ENCODE measurements around the gene ALPL.

ALPL gene

GRCh38 chr1:21534146-21534545, 24.9 kb downstream of the ALPL start:
- Histone ChIP-seq H3K4me1 (ENCODE audit: insufficient read depth, low read length, severe bottlenecking) (no peaks in the 10 kb centered on the region), H3K9me2 (ENCODE audit: low read depth, low read length) (no peaks in the 10 kb centered on the region), H3K36me3 (ENCODE audit: insufficient read depth, low read length) (no peaks in the 10 kb centered on the region), H3F3A (ENCODE audit: insufficient read depth, low read length) (no peaks in the 10 kb centered on the region), H3K27ac (ENCODE audit: low read depth, low read length, poor library complexity, severe bottlenecking) (no peak overlapping the region), H3K4me3 (ENCODE audit: low read depth, low read length, poor library complexity, severe bottlenecking) (no peak overlapping the region), H3K79me2 (ENCODE audit: insufficient read depth, low read length) (no peaks in the 10 kb centered on the region), H2AFZ (ENCODE audit: low read length) (no peak overlapping the region), H3K27me3 (ENCODE audit: insufficient read depth, low read length) (no peaks in the 10 kb centered on the region), H3K9me3 (ENCODE audit: low read length) (no peaks in the 10 kb centered on the region), H4K20me1 (ENCODE audit: insufficient read depth, low read length) (no peaks in the 10 kb centered on the region), H3K4me2 (ENCODE audit: low read length) (no peak overlapping the region), H3K9ac (ENCODE audit: low read length) (no peak overlapping the region)
- TF ChIP-seq EZH2 (IDR thresholded peaks at IDR 0.05; ENCODE audit: borderline replicate concordance, low read length) (no peak), CTCF (IDR thresholded peaks at IDR 0.05; ENCODE audit: low read length) (no peak)

GRCh38 chr1:21534674-21535378, 25.6 kb downstream of the ALPL start:
- no peaks in the 10 kb centered on the region for H3K36me3 ChIP-seq (ENCODE audit: insufficient read depth, low read length)
- no peak overlapping the region for H3K4me3 ChIP-seq (ENCODE audit: low read depth, low read length, poor library complexity, severe bottlenecking)
- H3K9me2 ChIP-seq (ENCODE audit: low read depth, low read length) = no peaks in the 10 kb centered on the region
- H3K27me3 ChIP-seq (ENCODE audit: insufficient read depth, low read length) = no peaks in the 10 kb centered on the region
- no peaks in the 10 kb centered on the region for H3K4me1 ChIP-seq (ENCODE audit: insufficient read depth, low read length, severe bottlenecking)
- H4K20me1 ChIP-seq (ENCODE audit: insufficient read depth, low read length) = no peaks in the 10 kb centered on the region
- no peak overlapping the region for H3K27ac ChIP-seq (ENCODE audit: low read depth, low read length, poor library complexity, severe bottlenecking)
- H2AFZ ChIP-seq (ENCODE audit: low read length) = no peak overlapping the region
- H3K79me2 ChIP-seq (ENCODE audit: insufficient read depth, low read length) = no peaks in the 10 kb centered on the region
- no peaks in the 10 kb centered on the region for H3F3A ChIP-seq (ENCODE audit: insufficient read depth, low read length)
- H3K9ac ChIP-seq (ENCODE audit: low read length) = no peak overlapping the region
- H3K9me3 ChIP-seq (ENCODE audit: low read length) = no peaks in the 10 kb centered on the region
- H3K4me2 ChIP-seq (ENCODE audit: low read length) = no peak overlapping the region
- TF ChIP-seq CTCF (IDR thresholded peaks at IDR 0.05; ENCODE audit: low read length) (peak; percentile 84), EZH2 (IDR thresholded peaks at IDR 0.05; ENCODE audit: borderline replicate concordance, low read length) (no peak)

- no peak for TF ChIP-seq CTCF (IDR thresholded peaks at IDR 0.05; ENCODE audit: low read length)
- TF ChIP-seq EZH2 (IDR thresholded peaks at IDR 0.05; ENCODE audit: borderline replicate concordance, low read length) = no peak
These were observed 27.0 kb downstream of the ALPL start for GRCh38 chr1:21536218-21536617.

More at GRCh38 chr1:21536218-21536617, 27.0 kb downstream of the ALPL start:
- Histone ChIP-seq H3K4me1 (ENCODE audit: insufficient read depth, low read length, severe bottlenecking) (no peaks in the 10 kb centered on the region), H3K36me3 (ENCODE audit: insufficient read depth, low read length) (no peaks in the 10 kb centered on the region), H3K79me2 (ENCODE audit: insufficient read depth, low read length) (no peaks in the 10 kb centered on the region), H3F3A (ENCODE audit: insufficient read depth, low read length) (no peaks in the 10 kb centered on the region), H3K27me3 (ENCODE audit: insufficient read depth, low read length) (no peaks in the 10 kb centered on the region), H2AFZ (ENCODE audit: low read length) (no peak overlapping the region), H3K27ac (ENCODE audit: low read depth, low read length, poor library complexity, severe bottlenecking) (no peak overlapping the region), H3K9me3 (ENCODE audit: low read length) (no peaks in the 10 kb centered on the region), H3K9ac (ENCODE audit: low read length) (no peak overlapping the region), H3K9me2 (ENCODE audit: low read depth, low read length) (no peaks in the 10 kb centered on the region), H4K20me1 (ENCODE audit: insufficient read depth, low read length) (no peaks in the 10 kb centered on the region), H3K4me3 (ENCODE audit: low read depth, low read length, poor library complexity, severe bottlenecking) (no peak overlapping the region), H3K4me2 (ENCODE audit: low read length) (no peak overlapping the region)
